ENCODE measurements around the gene SEMA3E. TPM values are rescaled to one million over a fixed set of nuclear protein-coding genes. Genes with fewer than 3 reads are reported as not detected.

SEMA3E gene
- polyA plus RNA-seq, 1 donor from 2014 or later, result 0.98 TPM

DNA sequence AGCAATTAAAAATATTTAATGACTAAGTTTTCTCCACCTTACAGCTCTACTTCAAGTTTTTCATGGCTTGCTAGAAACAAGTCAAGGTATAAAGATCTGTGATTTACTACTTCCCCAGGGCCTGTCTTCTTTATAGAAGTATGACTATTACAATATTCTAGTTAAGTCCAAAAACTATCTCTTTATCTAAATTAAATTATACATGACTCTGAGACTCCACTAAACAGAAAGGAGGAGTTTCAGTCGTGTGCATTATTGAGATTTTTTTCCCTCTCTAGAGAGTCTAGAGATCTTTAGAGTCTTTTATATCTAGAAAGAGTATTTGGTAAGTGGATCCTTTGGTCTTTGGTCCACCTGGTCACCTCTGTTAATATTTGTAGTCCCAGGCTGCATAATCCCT is 100.7 kb downstream of the SEMA3E start:
- no peaks in the 10 kb centered on the region for H3K9me3 ChIP-seq (ENCODE audit: low read length)
- H3K4me2 ChIP-seq (ENCODE audit: low read length), result no peak overlapping the region
- H4K20me1 ChIP-seq (ENCODE audit: insufficient read depth), result no peaks in the 10 kb centered on the region
- no peaks in the 10 kb centered on the region for H3K36me3 ChIP-seq (ENCODE audit: insufficient read depth, low read length)
- no peak for TF ChIP-seq TAF1 (IDR thresholded peaks at IDR 0.05; ENCODE audit: low read depth)
- no peak for TF ChIP-seq POLR2AphosphoS5 (IDR thresholded peaks at IDR 0.05)
- no peak for TF ChIP-seq SMC3 (conservative IDR thresholded peaks at IDR 0.05; ENCODE audit: poor library complexity)
- no peak for TF ChIP-seq EP300 (conservative IDR thresholded peaks at IDR 0.05; ENCODE audit: poor library complexity, severe bottlenecking)
- TF ChIP-seq, protein P1, sequence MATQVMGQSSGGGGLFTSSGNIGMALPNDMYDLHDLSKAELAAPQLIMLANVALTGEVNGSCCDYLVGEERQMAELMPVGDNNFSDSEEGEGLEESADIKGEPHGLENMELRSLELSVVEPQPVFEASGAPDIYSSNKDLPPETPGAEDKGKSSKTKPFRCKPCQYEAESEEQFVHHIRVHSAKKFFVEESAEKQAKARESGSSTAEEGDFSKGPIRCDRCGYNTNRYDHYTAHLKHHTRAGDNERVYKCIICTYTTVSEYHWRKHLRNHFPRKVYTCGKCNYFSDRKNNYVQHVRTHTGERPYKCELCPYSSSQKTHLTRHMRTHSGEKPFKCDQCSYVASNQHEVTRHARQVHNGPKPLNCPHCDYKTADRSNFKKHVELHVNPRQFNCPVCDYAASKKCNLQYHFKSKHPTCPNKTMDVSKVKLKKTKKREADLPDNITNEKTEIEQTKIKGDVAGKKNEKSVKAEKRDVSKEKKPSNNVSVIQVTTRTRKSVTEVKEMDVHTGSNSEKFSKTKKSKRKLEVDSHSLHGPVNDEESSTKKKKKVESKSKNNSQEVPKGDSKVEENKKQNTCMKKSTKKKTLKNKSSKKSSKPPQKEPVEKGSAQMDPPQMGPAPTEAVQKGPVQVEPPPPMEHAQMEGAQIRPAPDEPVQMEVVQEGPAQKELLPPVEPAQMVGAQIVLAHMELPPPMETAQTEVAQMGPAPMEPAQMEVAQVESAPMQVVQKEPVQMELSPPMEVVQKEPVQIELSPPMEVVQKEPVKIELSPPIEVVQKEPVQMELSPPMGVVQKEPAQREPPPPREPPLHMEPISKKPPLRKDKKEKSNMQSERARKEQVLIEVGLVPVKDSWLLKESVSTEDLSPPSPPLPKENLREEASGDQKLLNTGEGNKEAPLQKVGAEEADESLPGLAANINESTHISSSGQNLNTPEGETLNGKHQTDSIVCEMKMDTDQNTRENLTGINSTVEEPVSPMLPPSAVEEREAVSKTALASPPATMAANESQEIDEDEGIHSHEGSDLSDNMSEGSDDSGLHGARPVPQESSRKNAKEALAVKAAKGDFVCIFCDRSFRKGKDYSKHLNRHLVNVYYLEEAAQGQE (IDR thresholded peaks at IDR 0.05; ENCODE audit: borderline replicate concordance), result no peak
- TF ChIP-seq MXI1 (conservative IDR thresholded peaks at IDR 0.05; ENCODE audit: poor library complexity, severe bottlenecking), result no peak
- TF ChIP-seq, protein P2, sequence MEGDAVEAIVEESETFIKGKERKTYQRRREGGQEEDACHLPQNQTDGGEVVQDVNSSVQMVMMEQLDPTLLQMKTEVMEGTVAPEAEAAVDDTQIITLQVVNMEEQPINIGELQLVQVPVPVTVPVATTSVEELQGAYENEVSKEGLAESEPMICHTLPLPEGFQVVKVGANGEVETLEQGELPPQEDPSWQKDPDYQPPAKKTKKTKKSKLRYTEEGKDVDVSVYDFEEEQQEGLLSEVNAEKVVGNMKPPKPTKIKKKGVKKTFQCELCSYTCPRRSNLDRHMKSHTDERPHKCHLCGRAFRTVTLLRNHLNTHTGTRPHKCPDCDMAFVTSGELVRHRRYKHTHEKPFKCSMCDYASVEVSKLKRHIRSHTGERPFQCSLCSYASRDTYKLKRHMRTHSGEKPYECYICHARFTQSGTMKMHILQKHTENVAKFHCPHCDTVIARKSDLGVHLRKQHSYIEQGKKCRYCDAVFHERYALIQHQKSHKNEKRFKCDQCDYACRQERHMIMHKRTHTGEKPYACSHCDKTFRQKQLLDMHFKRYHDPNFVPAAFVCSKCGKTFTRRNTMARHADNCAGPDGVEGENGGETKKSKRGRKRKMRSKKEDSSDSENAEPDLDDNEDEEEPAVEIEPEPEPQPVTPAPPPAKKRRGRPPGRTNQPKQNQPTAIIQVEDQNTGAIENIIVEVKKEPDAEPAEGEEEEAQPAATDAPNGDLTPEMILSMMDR (IDR thresholded peaks at IDR 0.05; ENCODE audit: poor library complexity, severe bottlenecking), result no peak
- no peak for TF ChIP-seq RAD21 (conservative IDR thresholded peaks at IDR 0.05)
- TF ChIP-seq EZH2 (IDR thresholded peaks at IDR 0.05; ENCODE audit: borderline replicate concordance, insufficient read depth, low read length, poor library complexity, severe bottlenecking), result no peak
- H3K9me2 ChIP-seq (ENCODE audit: insufficient read depth, low read length), result no peaks in the 10 kb centered on the region
- no peak overlapping the region for H3K27ac ChIP-seq (ENCODE audit: low read length)
- H3K27me3 ChIP-seq (ENCODE audit: insufficient read depth, low read depth, low read length), result no peaks in the 10 kb centered on the region
- no peak overlapping the region for H2AFZ ChIP-seq (ENCODE audit: low read depth, low read length)
- no peak overlapping the region for H3K9ac ChIP-seq (ENCODE audit: low read length)
- H3K4me3 ChIP-seq (ENCODE audit: low read length), result no peak overlapping the region
- H3F3A ChIP-seq (ENCODE audit: insufficient read depth, low read length, poor library complexity, severe bottlenecking), result no peaks in the 10 kb centered on the region
- H3K79me2 ChIP-seq (replicated peaks; ENCODE audit: insufficient read depth, low read length), result no peaks in the 10 kb centered on the region

DNA sequence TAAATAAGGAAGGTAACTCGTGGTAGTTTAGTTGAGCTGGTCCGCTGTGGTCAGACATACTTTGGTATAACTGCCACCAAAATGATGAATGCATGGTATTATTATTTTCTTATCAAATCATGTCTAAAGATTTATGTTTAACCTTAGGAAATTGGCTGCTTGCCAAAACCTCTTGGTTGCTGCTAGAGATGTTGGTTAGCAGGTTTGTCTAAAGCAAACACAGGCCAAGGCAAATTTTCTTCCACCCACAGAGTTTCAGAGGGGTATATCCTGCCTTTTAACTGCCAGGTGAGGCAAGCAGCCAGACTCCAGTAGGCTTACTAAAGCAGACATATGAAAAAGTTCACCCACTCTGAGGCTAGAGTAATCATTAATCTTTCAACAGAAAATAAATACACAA is 101.4 kb downstream of the SEMA3E start:
- H3K9ac ChIP-seq (ENCODE audit: low read length), result no peak overlapping the region
- H3K79me2 ChIP-seq (replicated peaks; ENCODE audit: insufficient read depth, low read length), result no peaks in the 10 kb centered on the region
- TF ChIP-seq SMC3 (conservative IDR thresholded peaks at IDR 0.05; ENCODE audit: poor library complexity), result no peak
- TF ChIP-seq, protein P2 (IDR thresholded peaks at IDR 0.05; ENCODE audit: poor library complexity, severe bottlenecking), result no peak
- TF ChIP-seq TAF1 (IDR thresholded peaks at IDR 0.05; ENCODE audit: low read depth), result no peak
- no peak for TF ChIP-seq EZH2 (IDR thresholded peaks at IDR 0.05; ENCODE audit: borderline replicate concordance, insufficient read depth, low read length, poor library complexity, severe bottlenecking)
- TF ChIP-seq, protein P1 (IDR thresholded peaks at IDR 0.05; ENCODE audit: borderline replicate concordance), result no peak
- no peak for TF ChIP-seq MXI1 (conservative IDR thresholded peaks at IDR 0.05; ENCODE audit: poor library complexity, severe bottlenecking)
- no peak for TF ChIP-seq POLR2AphosphoS5 (IDR thresholded peaks at IDR 0.05)
- TF ChIP-seq RAD21 (conservative IDR thresholded peaks at IDR 0.05), result no peak
- no peaks in the 10 kb centered on the region for H3K27me3 ChIP-seq (ENCODE audit: insufficient read depth, low read depth, low read length)
- no peaks in the 10 kb centered on the region for H3F3A ChIP-seq (ENCODE audit: insufficient read depth, low read length, poor library complexity, severe bottlenecking)
- no peaks in the 10 kb centered on the region for H3K9me2 ChIP-seq (ENCODE audit: insufficient read depth, low read length)
- no peaks in the 10 kb centered on the region for H3K36me3 ChIP-seq (ENCODE audit: insufficient read depth, low read length)
- H3K4me3 ChIP-seq (ENCODE audit: low read length), result no peak overlapping the region
- H4K20me1 ChIP-seq (ENCODE audit: insufficient read depth), result no peaks in the 10 kb centered on the region
- no peak overlapping the region for H3K27ac ChIP-seq (ENCODE audit: low read length)
- no peak overlapping the region for H3K4me2 ChIP-seq (ENCODE audit: low read length)
- H3K9me3 ChIP-seq (ENCODE audit: low read length), result no peaks in the 10 kb centered on the region
- H2AFZ ChIP-seq (ENCODE audit: low read depth, low read length), result no peak overlapping the region

Data from neural cell (in vitro differentiated cells).